Measurements from ENCODE around the gene NCDN. TPM values are rescaled to one million over a fixed set of nuclear protein-coding genes. Genes with fewer than 3 reads are reported as not detected.

The NCDN gene
- polyA plus RNA-seq, 1 donor (not counting 4 experiments of a cell fraction or from before 2014, with no cell fraction given), result 10.5 TPM

GRCh38 chr1:35557118-35557610 lies 435 bp upstream of the NCDN start, which contains the start of gene KIAA0319L:
Gene KIAA0319L, minus strand, starts transcription at chr1:35557403. Its CDS starts 2,912 bp downstream, at chr1:35554491.
- Histone ChIP-seq H3K36me3 (ENCODE audit: control insufficient read depth in 2 of 2, extremely low read depth in 1 of 2, insufficient read depth in 2 of 2, low read length in 2 of 2) (peaks cover 15 to 18% of the 10 kb centered on the region in 2 experiments), H4K20me1 (ENCODE audit: control insufficient read depth, extremely low read depth, insufficient read depth, low read length) (peaks cover 11% of the 10 kb centered on the region), H3K27me3 (ENCODE audit: control insufficient read depth, extremely low read depth, insufficient read depth, low read length) (no peaks in the 10 kb centered on the region), H3K4me3 (ENCODE audit: control insufficient read depth in 2 of 3, extremely low read depth in 1 of 3, insufficient read depth in 2 of 3, low read depth in 1 of 3, low read length in 3 of 3) (peak within 1 kb of the TSS; percentile 81 to 90 (median 87)), H3K9me1 (ENCODE audit: control insufficient read depth, extremely low read depth, insufficient read depth, low read length) (peaks cover 2% of the 10 kb centered on the region), H3K4me1 (ENCODE audit: control insufficient read depth, extremely low read depth, insufficient read depth, low read length) (peaks cover 54% of the 10 kb centered on the region), H3K27ac (ENCODE audit: control insufficient read depth, insufficient read depth, low read length) (peak within 1 kb of the TSS; percentile 85), H3K79me2 (ENCODE audit: control insufficient read depth, insufficient read depth, low read length) (peaks cover 6% of the 10 kb centered on the region), H3K4me2 (ENCODE audit: control insufficient read depth, extremely low read depth, insufficient read depth, low read depth, low read length) (peak within 1 kb of the TSS; percentile 97), H2AFZ (ENCODE audit: control insufficient read depth, low read length) (peak within 1 kb of the TSS; percentile 96), H3K9ac (ENCODE audit: control insufficient read depth, extremely low read depth, insufficient read depth, low read length) (peak within 1 kb of the TSS; percentile 88), H3K9me3 (ENCODE audit: control insufficient read depth, low read depth, low read length) (no peaks in the 10 kb centered on the region)
- dilution Hi-C loops (cut with MboI; ENCODE audit: extremely low pct_ligation_motif_present, low sequenced_read_pairs), result no loop called here
- TF ChIP-seq EZH2 (IDR thresholded peaks at IDR 0.05; ENCODE audit: low read length) (no peak), CTCF (optimal IDR thresholded peaks at IDR 0.05 in 1 of 3, IDR thresholded peaks at IDR 0.05 in 1 of 3, conservative IDR thresholded peaks at IDR 0.05 in 1 of 3; ENCODE audit: extremely low read depth in 1 of 3, insufficient read depth in 2 of 3, low read length in 3 of 3) (no peak)
- DNase-seq (ENCODE audit: low read depth, low spot score) (no peak), FAIRE-seq (no peak)

DNA sequence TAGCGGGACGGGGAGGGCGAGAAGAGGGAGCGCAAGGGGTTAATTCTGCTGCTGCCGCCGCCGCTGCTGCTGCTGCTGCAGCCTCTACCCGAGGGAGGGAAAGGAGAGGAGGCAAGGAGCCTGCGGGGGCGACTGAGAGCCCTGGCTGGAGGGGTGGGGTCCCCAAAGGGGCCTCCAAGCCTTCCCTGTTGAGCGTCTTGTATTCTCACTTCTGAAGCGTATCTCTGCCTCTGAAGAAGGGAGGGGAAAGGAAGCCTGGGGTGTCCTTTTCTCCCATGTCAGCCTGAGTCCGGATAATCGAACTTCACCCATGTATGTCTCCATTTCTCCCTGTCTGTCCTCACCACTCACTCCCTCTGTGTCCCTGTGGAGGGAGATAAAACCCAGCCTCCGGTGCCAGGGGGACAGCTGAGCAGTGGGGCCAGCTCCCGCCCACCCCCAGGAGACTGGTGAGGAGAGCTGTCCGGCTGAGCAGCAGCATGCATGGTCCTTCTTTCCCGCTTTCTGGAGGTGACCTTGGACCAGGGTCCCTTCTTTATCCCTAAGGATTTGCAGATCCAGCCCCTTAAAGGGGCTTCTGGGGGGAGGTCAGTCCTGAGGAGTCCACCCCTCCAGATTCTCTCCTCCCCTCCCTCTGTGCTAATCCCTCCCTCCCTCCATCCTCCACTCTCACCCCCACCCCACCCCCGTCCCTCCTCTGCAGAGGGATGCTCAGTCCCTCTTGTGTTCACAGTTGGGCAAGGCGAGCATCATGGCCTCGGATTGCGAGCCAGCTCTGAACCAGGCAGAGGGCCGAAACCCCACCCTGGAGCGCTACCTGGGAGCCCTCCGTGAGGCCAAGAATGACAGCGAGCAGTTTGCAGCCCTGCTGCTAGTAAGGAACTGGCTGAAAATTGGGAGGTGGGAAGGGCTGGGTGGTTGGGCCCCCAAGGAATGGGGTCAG lies 1.0 kb downstream of the NCDN start:
- no peaks in the 10 kb centered on the region for H3K9me3 ChIP-seq (ENCODE audit: control insufficient read depth, low read depth, low read length)
- H3K4me1 ChIP-seq (ENCODE audit: control insufficient read depth, extremely low read depth, insufficient read depth, low read length), result peaks cover 54% of the 10 kb centered on the region
- H3K4me2 ChIP-seq (ENCODE audit: control insufficient read depth, extremely low read depth, insufficient read depth, low read depth, low read length), result peak overlapping the region; percentile 97
- no peaks in the 10 kb centered on the region for H3K27me3 ChIP-seq (ENCODE audit: control insufficient read depth, extremely low read depth, insufficient read depth, low read length)
- peaks cover 6% of the 10 kb centered on the region for H3K79me2 ChIP-seq (ENCODE audit: control insufficient read depth, insufficient read depth, low read length)
- peaks cover 2% of the 10 kb centered on the region for H3K9me1 ChIP-seq (ENCODE audit: control insufficient read depth, extremely low read depth, insufficient read depth, low read length)
- H3K4me3 ChIP-seq (ENCODE audit: control insufficient read depth in 2 of 3, extremely low read depth in 1 of 3, insufficient read depth in 2 of 3, low read depth in 1 of 3, low read length in 3 of 3), result peak overlapping the region; percentile 81 to 90 (median 87)
- TF ChIP-seq CTCF (optimal IDR thresholded peaks at IDR 0.05 in 1 of 3, IDR thresholded peaks at IDR 0.05 in 1 of 3, conservative IDR thresholded peaks at IDR 0.05 in 1 of 3; ENCODE audit: extremely low read depth in 1 of 3, insufficient read depth in 2 of 3, low read length in 3 of 3), result peak in 1 of 3 experiments; percentile 10
- no peak for TF ChIP-seq EZH2 (IDR thresholded peaks at IDR 0.05; ENCODE audit: low read length)
- FAIRE-seq (no peak), DNase-seq (ENCODE audit: low read depth, low spot score) (no peak)
- H3K27ac ChIP-seq (ENCODE audit: control insufficient read depth, insufficient read depth, low read length), result no peak overlapping the region
- H3K36me3 ChIP-seq (ENCODE audit: control insufficient read depth in 2 of 2, extremely low read depth in 1 of 2, insufficient read depth in 2 of 2, low read length in 2 of 2), result peaks cover 10 to 19% of the 10 kb centered on the region in 2 experiments
- H2AFZ ChIP-seq (ENCODE audit: control insufficient read depth, low read length), result no peak overlapping the region
- H4K20me1 ChIP-seq (ENCODE audit: control insufficient read depth, extremely low read depth, insufficient read depth, low read length), result peaks cover 11% of the 10 kb centered on the region
- dilution Hi-C loops (cut with MboI; ENCODE audit: extremely low pct_ligation_motif_present, low sequenced_read_pairs), result no loop called here
- H3K9ac ChIP-seq (ENCODE audit: control insufficient read depth, extremely low read depth, insufficient read depth, low read length), result peak overlapping the region; percentile 88

All from keratinocyte (primary cell).